ENCODE measurements around the gene TPSG1.
"Not testable (repeated sequence)": the region's sequence is repeated elsewhere in the genome, so short reads cannot be mapped to it uniquely, and the experiment has no call there.

TPSG1 gene

DNA sequence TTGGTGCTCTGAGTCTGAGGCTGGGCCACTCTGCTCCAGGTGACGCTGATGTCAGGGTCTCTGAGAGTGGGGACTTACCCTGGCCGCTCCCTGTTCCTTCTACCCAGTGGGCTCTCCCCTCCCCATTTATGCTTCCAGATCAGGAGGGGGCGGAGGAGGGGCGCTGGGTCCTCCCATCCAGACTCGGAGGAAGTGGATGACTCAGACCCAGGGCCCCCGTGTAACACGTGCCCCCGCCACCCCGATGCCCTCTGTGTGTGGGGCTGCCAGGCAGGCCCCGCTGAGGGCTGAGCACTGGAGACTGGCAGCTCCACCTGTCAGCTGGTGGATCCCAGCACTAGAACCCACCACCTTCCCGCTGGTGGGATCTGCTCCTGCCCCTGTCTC is 5.0 kb upstream of the TPSG1 start, which contains the start of gene TPSB2:
TSS of gene TPSB2 (minus strand) at position 101 of the 387 bp plus-strand sequence. CDS start 233 bp downstream, outside the sequence.
- not testable (repeated sequence) for DNase-seq

- DNase-seq, result not testable (repeated sequence)
Observed at GRCh38 chr16:1229476-1229875, 4.4 kb upstream of the TPSG1 start.

DNA sequence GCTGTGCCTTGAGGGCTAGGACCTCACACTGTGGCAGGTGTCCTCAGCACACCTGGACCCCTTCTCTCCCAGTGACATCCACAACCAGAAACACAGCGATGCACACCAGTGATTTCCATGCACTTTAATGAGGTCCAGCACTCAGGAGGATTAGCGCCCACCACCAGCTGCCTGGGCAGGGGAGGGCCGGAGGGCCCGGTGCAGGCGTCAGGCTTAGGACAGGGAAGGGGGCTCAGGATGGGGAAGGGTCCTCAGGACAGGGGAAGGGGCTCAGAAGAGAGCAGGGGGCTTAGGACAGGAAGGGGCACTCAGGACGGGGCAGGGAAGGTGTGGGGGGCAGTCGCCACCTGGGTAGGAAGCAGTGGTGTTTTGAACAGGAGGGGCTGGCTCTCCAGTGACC is 3.2 kb upstream of the TPSG1 start:
- DNase-seq, result not testable (repeated sequence)

DNA sequence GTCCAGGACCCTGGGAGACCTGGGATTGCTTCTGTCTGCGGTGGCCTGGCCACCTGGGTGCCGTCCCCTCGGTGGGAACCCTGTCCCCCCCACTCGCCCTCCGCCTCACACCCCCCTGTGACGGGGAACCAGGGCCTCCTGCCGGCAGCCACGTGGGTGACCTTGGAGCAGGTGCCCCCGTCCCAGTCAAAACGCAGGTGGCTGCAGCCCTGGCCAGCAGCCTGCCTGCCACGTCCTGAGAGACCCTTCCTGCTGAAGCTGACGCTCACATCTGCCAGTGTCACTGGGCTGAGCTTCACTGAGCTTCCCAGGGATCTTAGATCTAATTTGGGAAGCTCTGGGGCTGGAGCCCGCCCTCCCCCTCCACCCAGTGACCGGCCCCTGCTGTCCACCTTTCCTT is 1.6 kb upstream of the TPSG1 start:
- not testable (repeated sequence) for DNase-seq

DNA sequence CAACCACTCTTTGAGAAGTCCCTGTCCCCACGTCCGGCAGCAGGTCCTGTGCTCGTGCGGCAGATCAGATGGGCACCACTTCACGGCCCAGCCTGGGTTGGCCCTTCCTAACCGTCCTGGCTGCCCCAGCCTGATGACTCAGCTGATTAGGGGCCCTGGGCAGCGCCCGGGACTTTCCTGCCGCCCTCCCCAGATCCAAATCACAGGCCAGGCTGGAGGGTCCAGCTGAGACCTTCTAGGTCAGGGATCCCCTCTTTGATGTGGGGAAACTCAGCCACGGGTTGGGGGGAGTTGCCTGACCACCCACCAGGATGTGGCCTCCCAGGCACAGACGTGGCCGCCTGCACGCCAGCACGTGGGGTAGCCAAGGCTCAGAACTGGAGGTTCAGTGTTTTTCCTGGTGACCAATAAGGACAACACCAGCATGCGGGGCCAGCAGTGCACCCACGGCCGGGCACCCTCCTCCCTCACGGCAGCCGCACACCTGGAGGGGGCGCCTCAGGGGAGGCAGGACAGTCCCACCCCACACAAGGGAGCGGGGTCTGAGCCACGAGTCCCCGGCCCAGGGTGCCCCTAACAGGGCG is 752 bp upstream of the TPSG1 start:
- DNase-seq, result not testable (repeated sequence)

- no peak for DNase-seq
Observed at GRCh38 chr16:1224558-1224957, 510 bp downstream of the TPSG1 start.

- no peak for DNase-seq
Observed at GRCh38 chr16:1223355-1224214, 1.5 kb downstream of the TPSG1 start.

DNA sequence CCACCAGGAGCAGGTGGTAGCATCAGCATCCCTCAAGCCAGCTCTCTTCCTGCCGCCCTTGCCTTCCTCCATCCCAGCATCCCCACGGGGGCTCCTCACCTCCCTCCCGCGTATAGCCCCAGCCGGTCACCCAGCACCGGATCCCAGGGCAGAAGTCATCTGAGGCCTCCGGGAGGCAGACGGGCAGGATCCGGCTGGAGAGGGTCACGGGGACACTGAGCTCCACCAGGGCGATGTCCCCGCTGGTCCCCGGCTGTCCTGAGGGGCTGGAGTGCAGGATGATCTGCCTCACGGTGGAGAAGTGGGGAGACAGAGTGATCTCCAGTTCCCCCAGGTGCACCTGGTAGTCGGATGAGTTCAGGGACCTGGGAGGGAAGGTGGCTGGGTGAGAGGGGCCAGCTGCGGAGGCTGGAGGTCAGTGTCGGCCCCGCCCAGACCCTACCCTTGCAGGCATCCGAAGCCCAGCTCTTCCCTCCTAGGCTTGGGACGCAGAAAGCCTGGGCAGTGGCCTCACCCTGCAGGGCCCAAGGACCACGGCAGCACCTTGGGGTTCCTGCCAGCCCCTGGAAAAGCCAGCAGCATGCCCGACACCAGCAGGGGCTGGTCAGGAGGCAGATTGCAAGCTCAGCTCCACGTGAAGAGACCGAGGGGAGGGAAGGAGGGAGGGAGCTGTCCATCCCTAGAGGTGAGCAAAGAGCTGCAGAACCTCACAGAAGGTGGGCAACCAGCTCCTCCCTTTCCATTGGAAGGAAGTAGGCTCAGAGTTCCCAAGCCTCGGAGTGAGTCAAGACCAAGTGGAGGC is 2.3 kb downstream of the TPSG1 start:
- DNase-seq, result no peak

- no peak for DNase-seq
Observed at GRCh38 chr16:1221628-1222552, 3.2 kb downstream of the TPSG1 start.

- DNase-seq, result no peak
Observed at GRCh38 chr16:1220841-1221627, 4.0 kb downstream of the TPSG1 start.

- DNase-seq, result no peak
Observed at GRCh38 chr16:1220098-1220728, 4.9 kb downstream of the TPSG1 start.

GRCh38 chr16:1218930-1219611 is 6.0 kb downstream of the TPSG1 start:
- DNase-seq, result no peak

DNA sequence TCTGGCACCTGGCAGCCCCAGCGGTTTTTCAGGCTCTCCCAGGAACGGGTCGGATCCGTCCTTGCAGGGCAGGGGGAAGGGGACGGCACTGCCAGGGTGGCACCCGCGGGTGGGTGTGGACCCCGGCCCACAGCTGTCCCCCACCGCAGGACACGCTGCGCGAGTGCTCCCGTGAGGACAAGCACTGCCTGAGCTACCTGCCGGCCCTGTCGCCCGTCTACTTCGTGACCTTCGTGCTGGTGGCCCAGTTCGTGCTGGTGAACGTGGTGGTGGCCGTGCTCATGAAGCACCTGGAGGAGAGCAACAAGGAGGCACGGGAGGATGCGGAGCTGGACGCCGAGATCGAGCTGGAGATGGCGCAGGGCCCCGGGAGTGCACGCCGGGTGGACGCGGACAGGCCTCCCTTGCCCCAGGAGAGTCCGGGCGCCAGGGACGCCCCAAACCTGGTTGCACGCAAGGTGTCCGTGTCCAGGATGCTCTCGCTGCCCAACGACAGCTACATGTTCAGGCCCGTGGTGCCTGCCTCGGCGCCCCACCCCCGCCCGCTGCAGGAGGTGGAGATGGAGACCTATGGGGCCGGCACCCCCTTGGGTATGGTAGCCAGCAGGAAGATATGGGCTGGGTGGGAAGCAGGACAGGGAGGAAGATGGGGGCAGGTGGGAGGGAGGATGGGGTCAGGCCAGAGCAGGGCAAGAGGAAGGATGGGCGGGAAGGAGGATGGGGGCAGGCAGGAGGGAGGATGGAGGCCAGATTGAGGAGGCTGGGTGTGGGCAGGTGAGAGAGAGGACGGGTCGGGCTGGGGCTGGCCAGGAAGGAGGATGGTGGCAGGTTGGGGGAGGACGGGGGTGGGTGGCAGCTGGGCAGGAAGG is 6.8 kb downstream of the TPSG1 start:
- DNase-seq, result no peak

DNA sequence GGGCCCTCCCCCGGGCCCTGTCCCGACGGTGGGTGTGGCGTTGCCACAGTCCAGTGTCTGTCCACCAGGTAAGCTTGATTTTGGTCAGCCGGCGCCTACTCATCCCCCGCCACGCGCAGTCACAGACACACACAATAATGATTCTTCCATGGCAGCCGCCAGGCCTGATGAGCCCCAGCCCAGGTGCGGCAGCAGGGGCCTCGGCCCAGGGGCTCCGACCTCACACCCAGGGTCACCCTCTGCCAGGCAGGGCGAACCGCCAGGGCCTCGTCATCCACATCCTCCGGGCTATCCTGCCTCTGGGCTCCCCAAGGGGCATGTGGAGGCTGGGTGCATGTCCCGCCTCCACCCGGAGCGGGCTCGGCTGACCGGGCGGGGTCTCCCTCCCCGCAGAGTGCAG is 7.5 kb downstream of the TPSG1 start:
- DNase-seq, result no peak

DNA sequence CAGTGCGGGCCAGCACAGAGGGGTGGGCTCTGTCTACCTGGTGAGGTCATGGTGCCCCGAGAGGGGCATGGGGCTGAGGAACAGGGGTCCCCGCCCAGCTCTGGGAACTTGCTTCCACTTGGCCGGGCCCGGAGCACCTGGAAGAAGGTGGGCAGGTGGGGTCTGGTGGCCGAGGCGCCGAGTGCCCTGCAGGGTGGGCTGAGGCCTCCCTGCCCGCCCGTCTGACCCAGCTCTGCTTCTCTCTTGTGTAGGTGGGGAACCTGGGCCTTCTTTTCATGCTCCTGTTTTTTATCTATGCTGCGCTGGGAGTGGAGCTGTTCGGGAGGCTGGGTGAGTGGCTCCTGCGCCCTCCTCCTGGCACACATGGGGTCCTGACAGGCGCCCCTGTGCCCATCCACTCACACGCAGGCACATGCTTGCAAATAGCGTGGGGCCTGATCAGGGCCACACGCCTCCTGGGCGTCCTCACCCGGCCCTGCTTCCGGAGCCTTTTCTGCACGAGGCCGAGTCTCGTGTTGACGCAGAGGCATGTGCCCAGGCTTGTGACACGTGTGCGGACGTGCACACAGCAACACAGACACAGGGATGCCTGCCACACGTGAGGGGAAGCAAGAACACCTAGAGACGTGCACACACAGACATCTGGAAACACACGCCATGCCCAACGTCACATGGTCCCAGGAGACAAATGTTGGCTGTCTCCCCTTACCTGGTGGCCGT is 8.2 kb downstream of the TPSG1 start:
- no peak for DNase-seq

DNA sequence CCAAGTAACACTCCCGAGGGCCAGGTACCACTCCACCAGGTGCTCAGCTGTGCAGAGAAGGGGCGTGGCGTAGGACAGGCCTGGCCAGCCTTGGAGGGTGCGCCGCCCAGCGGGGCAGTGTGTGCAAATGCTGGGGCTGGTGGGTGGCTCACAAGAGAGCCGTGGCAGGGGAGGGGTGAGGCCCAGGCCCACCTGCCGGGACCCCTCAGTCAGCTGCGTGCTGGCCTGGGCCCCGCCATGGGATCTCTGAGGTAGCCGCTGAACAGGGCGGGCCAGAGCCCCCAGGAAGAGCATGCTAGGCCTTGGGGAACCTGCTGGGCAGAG is 8.8 kb downstream of the TPSG1 start:
- DNase-seq, result no peak

- no peak for DNase-seq
Observed at GRCh38 chr16:1215574-1216295, 9.3 kb downstream of the TPSG1 start.

DNA sequence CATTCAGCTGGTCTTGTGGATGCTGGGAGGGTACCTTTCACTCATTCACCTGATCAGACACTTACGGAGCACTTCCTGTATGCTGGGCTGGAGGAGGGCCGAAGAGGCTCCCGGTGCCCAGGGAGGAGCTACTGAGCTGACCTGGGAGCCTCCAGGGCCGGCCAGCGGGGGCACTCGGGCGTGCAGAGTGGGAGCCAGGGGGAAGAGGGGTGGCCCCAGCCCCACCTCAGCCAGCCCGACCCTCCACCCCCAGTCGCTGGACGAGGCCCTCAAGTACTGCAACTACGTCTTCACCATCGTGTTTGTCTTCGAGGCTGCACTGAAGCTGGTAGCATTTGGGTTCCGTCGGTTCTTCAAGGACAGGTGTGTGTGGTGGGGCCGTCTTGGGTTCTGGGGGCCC is 10.3 kb downstream of the TPSG1 start:
- no peak for DNase-seq
